ENCODE measurements around the gene ABCD1. TPM values are rescaled to one million over a fixed set of nuclear protein-coding genes. Genes with fewer than 3 reads are reported as not detected.

Gene ABCD1
- total and polyA plus RNA-seq, 9 of the 15 experiments (the other 6 are each of a cell fraction or from before 2014, with no cell fraction given): 0.07 to 6.9 (median 2.2) TPM

DNA sequence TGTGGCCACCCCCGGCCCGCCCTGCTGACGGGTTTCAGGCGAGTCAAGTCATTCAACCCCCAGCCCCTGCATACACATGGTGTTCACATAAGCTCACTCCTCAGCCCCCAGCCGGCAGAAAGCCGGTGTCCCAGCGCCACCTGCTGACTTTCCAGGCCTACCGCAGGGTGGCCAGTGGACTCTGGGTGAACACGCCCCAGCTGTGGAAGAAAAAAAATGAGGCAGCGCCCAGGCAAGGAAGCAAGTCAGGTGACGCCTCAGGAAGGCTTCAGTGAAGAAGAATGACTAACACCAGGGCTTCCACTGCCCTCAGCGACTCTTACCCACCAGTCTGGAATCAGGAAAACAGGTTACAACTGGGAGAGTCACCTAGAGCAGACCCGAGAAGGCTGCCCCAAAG, 16.2 kb upstream of the ABCD1 start (continued):
- TF ChIP-seq, protein P1, sequence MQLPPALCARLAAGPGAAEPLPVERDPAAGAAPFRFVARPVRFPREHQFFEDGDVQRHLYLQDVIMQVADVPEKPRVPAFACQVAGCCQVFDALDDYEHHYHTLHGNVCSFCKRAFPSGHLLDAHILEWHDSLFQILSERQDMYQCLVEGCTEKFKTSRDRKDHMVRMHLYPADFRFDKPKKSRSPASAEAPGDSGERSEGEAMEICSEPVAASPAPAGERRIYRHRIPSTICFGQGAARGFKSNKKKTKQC (CRISPR knock-in tag; IDR thresholded peaks at IDR 0.05): no peak
- TF ChIP-seq ZNF408 (CRISPR knock-in tag; IDR thresholded peaks at IDR 0.05; ENCODE audit: low read depth) (no peak), NCOA1 (IDR thresholded peaks at IDR 0.05; ENCODE audit: low read depth) (no peak), ZNF197 (CRISPR knock-in tag; IDR thresholded peaks at IDR 0.05; ENCODE audit: low read depth) (no peak), ZNF140 (CRISPR knock-in tag; IDR thresholded peaks at IDR 0.05) (no peak), MAFF (IDR thresholded peaks at IDR 0.05; ENCODE audit: low read length) (no peak), KAT8 (IDR thresholded peaks at IDR 0.05; ENCODE audit: low read depth) (no peak), ZNF764 (CRISPR knock-in tag; IDR thresholded peaks at IDR 0.05; ENCODE audit: low read depth) (no peak), JUND (IDR thresholded peaks at IDR 0.05; ENCODE audit: borderline replicate concordance, low read depth, low read length) (peak; percentile 53), JUND (tag; IDR thresholded peaks at IDR 0.05; ENCODE audit: borderline replicate concordance, low read depth, low read length) (no peak; the same call in 2 of the 3 replicates), RAD21 (CRISPR knock-in tag; conservative IDR thresholded peaks at IDR 0.05 in 1 of 2, IDR thresholded peaks at IDR 0.05 in 1 of 2) (peak; percentile 69 to 79), SMC3 (conservative IDR thresholded peaks at IDR 0.05; ENCODE audit: insufficient read depth, low read depth, low read length) (peak; percentile 78), MIER1 (IDR thresholded peaks at IDR 0.05; ENCODE audit: low read depth) (no peak), TEAD4 (IDR thresholded peaks at IDR 0.05; ENCODE audit: low read length) (no peak), TEAD4 (CRISPR knock-in tag; IDR thresholded peaks at IDR 0.05; ENCODE audit: borderline replicate concordance) (no peak), ZBTB1 (CRISPR knock-in tag; IDR thresholded peaks at IDR 0.05; ENCODE audit: borderline replicate concordance, low read depth) (no peak), CBX5 (IDR thresholded peaks at IDR 0.05; ENCODE audit: borderline replicate concordance, low read depth) (no peak), GATAD2A (IDR thresholded peaks at IDR 0.05) (no peak), NEUROD1 (IDR thresholded peaks at IDR 0.05; ENCODE audit: borderline replicate concordance, low read depth, low read length, partially characterized antibody) (no peak), CCAR2 (IDR thresholded peaks at IDR 0.05; ENCODE audit: low read depth, low read length) (no peak), CTBP1 (IDR thresholded peaks at IDR 0.05; ENCODE audit: borderline replicate concordance) (peak; percentile 49)
- TF ChIP-seq, protein P2, sequence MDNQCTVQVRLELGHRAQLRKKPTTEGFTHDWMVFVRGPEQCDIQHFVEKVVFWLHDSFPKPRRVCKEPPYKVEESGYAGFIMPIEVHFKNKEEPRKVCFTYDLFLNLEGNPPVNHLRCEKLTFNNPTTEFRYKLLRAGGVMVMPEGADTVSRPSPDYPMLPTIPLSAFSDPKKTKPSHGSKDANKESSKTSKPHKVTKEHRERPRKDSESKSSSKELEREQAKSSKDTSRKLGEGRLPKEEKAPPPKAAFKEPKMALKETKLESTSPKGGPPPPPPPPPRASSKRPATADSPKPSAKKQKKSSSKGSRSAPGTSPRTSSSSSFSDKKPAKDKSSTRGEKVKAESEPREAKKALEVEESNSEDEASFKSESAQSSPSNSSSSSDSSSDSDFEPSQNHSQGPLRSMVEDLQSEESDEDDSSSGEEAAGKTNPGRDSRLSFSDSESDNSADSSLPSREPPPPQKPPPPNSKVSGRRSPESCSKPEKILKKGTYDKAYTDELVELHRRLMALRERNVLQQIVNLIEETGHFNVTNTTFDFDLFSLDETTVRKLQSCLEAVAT (IDR thresholded peaks at IDR 0.05): no peak
- TF ChIP-seq, protein P3, sequence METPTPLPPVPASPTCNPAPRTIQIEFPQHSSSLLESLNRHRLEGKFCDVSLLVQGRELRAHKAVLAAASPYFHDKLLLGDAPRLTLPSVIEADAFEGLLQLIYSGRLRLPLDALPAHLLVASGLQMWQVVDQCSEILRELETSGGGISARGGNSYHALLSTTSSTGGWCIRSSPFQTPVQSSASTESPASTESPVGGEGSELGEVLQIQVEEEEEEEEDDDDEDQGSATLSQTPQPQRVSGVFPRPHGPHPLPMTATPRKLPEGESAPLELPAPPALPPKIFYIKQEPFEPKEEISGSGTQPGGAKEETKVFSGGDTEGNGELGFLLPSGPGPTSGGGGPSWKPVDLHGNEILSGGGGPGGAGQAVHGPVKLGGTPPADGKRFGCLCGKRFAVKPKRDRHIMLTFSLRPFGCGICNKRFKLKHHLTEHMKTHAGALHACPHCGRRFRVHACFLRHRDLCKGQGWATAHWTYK (CRISPR knock-in tag; IDR thresholded peaks at IDR 0.05): no peak
- TF ChIP-seq, protein P4, sequence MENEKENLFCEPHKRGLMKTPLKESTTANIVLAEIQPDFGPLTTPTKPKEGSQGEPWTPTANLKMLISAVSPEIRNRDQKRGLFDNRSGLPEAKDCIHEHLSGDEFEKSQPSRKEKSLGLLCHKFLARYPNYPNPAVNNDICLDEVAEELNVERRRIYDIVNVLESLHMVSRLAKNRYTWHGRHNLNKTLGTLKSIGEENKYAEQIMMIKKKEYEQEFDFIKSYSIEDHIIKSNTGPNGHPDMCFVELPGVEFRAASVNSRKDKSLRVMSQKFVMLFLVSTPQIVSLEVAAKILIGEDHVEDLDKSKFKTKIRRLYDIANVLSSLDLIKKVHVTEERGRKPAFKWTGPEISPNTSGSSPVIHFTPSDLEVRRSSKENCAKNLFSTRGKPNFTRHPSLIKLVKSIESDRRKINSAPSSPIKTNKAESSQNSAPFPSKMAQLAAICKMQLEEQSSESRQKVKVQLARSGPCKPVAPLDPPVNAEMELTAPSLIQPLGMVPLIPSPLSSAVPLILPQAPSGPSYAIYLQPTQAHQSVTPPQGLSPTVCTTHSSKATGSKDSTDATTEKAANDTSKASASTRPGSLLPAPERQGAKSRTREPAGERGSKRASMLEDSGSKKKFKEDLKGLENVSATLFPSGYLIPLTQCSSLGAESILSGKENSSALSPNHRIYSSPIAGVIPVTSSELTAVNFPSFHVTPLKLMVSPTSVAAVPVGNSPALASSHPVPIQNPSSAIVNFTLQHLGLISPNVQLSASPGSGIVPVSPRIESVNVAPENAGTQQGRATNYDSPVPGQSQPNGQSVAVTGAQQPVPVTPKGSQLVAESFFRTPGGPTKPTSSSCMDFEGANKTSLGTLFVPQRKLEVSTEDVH (IDR thresholded peaks at IDR 0.05; ENCODE audit: low read depth, partially characterized antibody): no peak
